Hematopoietic multipotent progenitor cell treated with erythropoietin and hydrocortisone succinate and interleukin-3 and kit ligand, for 8 days (in vitro differentiated cells): ENCODE data around the gene INMT.

Source experiments
- DNase-seq: peaks from one replicate; pipeline ENCODE4 v3.0.0-alpha.2; 2015

Gene INMT

GRCh38 chr7:30788640-30789333 lies 36.9 kb downstream of the INMT start:
- no peak for DNase-seq

GRCh38 chr7:30789334-30789711 lies 37.4 kb downstream of the INMT start:
- DNase-seq = no peak

- no peak for DNase-seq
Observed at GRCh38 chr7:30790356-30790755, 38.4 kb downstream of the INMT start.

- DNase-seq = no peak
Observed at GRCh38 chr7:30791114-30791513, 39.2 kb downstream of the INMT start.

- no peak for DNase-seq
Observed at GRCh38 chr7:30795161-30795948, 43.4 kb downstream of the INMT start.

GRCh38 chr7:30796105-30796869 lies 44.4 kb downstream of the INMT start:
- no peak for DNase-seq

- no peak for DNase-seq
Observed at GRCh38 chr7:30797176-30798040, 45.5 kb downstream of the INMT start.

- no peak for DNase-seq
Observed at GRCh38 chr7:30799206-30799975, 47.5 kb downstream of the INMT start.

- DNase-seq = no peak
Observed at GRCh38 chr7:30799976-30800661, 48.2 kb downstream of the INMT start.

- DNase-seq = peak; percentile 79
Observed at GRCh38 chr7:30800785-30801252, 48.9 kb downstream of the INMT start.

- DNase-seq = no peak
Observed at GRCh38 chr7:30802812-30803211, 50.9 kb downstream of the INMT start.

- no peak for DNase-seq
Observed at GRCh38 chr7:30804078-30804661, 52.2 kb downstream of the INMT start.

GRCh38 chr7:30805081-30805691 lies 53.3 kb downstream of the INMT start:
- no peak for DNase-seq

- DNase-seq = no peak
Observed at GRCh38 chr7:30805931-30806330, 54.0 kb downstream of the INMT start.
